ENCODE results near the gene EIF3I.

The EIF3I gene

GRCh38 chr1:32208891-32209328 is 13.3 kb upstream of the EIF3I start, which contains the start of gene DCDC2B:
DCDC2B (plus strand) TSS chr1:32209089; CDS start chr1:32209094, 5 bp downstream.
- Mint-ChIP-seq H3K27ac (no peak within 1 kb of the TSS), H3K36me3 (no peaks in the 10 kb centered on the region), H3K4me3 (no peak within 1 kb of the TSS), H3K27me3 (no peaks in the 10 kb centered on the region), H3K4me1 (peaks cover 12% of the 10 kb centered on the region), H3K9me3 (no peaks in the 10 kb centered on the region)

GRCh38 chr1:32215629-32216480 is 6.4 kb upstream of the EIF3I start:
- peak overlapping the region; percentile 41 for H3K27ac Mint-ChIP-seq
- no peaks in the 10 kb centered on the region for H3K27me3 Mint-ChIP-seq
- peaks cover 28% of the 10 kb centered on the region for H3K4me1 Mint-ChIP-seq
- no peak overlapping the region for H3K4me3 Mint-ChIP-seq
- H3K36me3 Mint-ChIP-seq: peaks cover 4% of the 10 kb centered on the region
- H3K9me3 Mint-ChIP-seq: no peaks in the 10 kb centered on the region

- no peak overlapping the region for H3K27ac Mint-ChIP-seq
- H3K4me1 Mint-ChIP-seq: peaks cover 33% of the 10 kb centered on the region
- H3K4me3 Mint-ChIP-seq: no peak overlapping the region
These were observed 5.6 kb upstream of the EIF3I start for GRCh38 chr1:32216566-32216965.

DNA sequence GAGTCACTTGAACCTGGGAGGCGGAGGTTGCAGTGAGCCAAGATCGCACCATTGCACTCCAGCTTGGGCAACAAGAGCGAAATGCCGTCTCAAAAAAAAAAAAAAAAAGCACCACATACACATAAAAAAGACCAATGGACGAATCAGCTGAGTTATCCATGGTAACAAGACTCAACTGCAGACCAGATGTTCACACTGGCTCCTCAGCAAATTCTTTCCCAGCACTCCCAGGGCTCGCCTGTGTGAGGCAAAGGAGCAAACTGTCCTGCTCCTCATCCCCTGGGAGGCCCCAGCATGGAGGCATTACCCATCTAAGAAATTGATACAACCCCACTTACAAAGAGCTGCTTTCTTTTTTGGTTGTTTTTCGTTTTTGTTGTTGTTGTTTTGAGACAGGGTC is 3.2 kb upstream of the EIF3I start:
- no peak overlapping the region for H3K27ac Mint-ChIP-seq
- no peak overlapping the region for H3K4me3 Mint-ChIP-seq
- H3K36me3 Mint-ChIP-seq: peaks cover 7% of the 10 kb centered on the region
- peaks cover 43% of the 10 kb centered on the region for H3K4me1 Mint-ChIP-seq
- H3K9me3 Mint-ChIP-seq: no peaks in the 10 kb centered on the region
- H3K27me3 Mint-ChIP-seq: no peaks in the 10 kb centered on the region

More at GRCh38 chr1:32216566-32216965, 5.6 kb upstream of the EIF3I start:
- H3K36me3 Mint-ChIP-seq: peaks cover 4% of the 10 kb centered on the region
- H3K9me3 Mint-ChIP-seq: no peaks in the 10 kb centered on the region
- H3K27me3 Mint-ChIP-seq: no peaks in the 10 kb centered on the region

- Mint-ChIP-seq H3K4me3 (peak overlapping the region; percentile 95), H3K36me3 (peaks cover 10% of the 10 kb centered on the region), H3K27me3 (no peaks in the 10 kb centered on the region), H3K4me1 (peaks cover 46% of the 10 kb centered on the region), H3K27ac (peak overlapping the region; percentile 35), H3K9me3 (no peaks in the 10 kb centered on the region)
These were observed 1.2 kb upstream of the EIF3I start for GRCh38 chr1:32220746-32221580.

DNA sequence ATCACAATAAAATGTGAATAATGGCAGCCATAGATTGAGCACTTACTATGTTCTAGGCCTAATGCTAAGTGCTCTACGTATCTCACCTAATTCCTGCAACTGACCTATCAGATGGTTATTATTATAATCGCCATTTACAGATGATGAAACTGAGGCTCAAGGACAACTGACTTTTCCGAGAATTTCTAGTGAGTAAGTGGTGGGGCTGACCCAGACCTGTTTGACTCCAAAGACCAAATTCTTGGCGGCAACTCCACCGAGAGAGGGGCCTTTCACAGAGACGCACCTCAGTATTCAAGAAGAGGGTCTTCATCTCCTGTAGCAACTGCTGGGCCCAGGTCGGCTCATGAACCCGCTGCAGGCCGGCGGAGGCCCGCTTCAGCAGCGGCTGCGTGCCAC is 627 bp upstream of the EIF3I start:
- Mint-ChIP-seq H3K27me3 (no peaks in the 10 kb centered on the region), H3K36me3 (peaks cover 12% of the 10 kb centered on the region), H3K4me3 (peak overlapping the region; percentile 95), H3K27ac (no peak overlapping the region), H3K4me1 (peaks cover 40% of the 10 kb centered on the region), H3K9me3 (no peaks in the 10 kb centered on the region)

DNA sequence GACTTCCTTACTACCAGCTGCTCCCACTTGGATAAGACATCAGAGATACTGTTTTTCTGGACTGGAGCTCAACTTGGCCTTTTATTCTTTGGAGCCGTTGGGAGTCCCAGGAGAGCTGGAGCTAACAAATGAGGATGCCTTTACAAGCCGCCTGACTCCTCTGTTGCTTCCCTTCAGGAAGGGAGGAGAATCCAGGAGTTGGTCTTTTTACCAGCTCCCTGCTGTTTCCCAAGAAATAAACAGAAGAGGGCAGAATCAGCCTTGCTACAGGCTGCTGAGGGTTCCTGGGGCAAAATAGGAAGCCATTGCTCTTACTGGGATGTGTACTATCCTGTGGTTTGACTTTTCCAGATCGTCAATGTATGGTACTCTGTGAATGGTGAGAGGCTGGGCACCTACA is 1.5 kb downstream of the EIF3I start:
- H3K9me3 Mint-ChIP-seq: no peaks in the 10 kb centered on the region
- H3K4me1 Mint-ChIP-seq: peaks cover 46% of the 10 kb centered on the region
- no peaks in the 10 kb centered on the region for H3K27me3 Mint-ChIP-seq
- H3K36me3 Mint-ChIP-seq: peaks cover 13% of the 10 kb centered on the region
- no peak overlapping the region for H3K27ac Mint-ChIP-seq
- H3K4me3 Mint-ChIP-seq: peak overlapping the region; percentile 95

- Mint-ChIP-seq H3K9me3 (no peaks in the 10 kb centered on the region), H3K4me1 (peaks cover 46% of the 10 kb centered on the region), H3K4me3 (peak overlapping the region; percentile 95), H3K36me3 (peaks cover 15% of the 10 kb centered on the region), H3K27me3 (no peaks in the 10 kb centered on the region), H3K27ac (no peak overlapping the region)
These were observed 2.1 kb downstream of the EIF3I start for GRCh38 chr1:32224285-32224684.

DNA sequence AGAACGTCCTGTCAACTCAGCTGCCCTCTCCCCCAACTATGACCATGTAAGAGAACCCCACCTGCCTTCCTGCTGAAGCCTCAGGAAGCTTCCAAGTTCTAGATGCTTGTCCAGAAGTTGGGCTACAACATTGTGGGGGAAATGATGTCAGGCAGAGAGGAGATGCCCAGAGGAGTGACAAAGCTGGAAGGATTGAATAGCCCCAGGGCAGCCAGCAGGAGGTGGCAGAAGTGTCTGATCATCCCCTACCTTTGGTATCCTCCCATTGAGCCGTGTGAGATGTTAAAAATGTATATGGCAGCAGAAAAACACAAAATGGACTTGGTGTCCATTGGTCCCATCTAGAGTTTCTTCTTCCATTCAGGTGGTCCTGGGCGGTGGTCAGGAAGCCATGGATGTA is 6.6 kb downstream of the EIF3I start:
- no peaks in the 10 kb centered on the region for H3K27me3 Mint-ChIP-seq
- H3K4me3 Mint-ChIP-seq: no peak overlapping the region
- no peaks in the 10 kb centered on the region for H3K9me3 Mint-ChIP-seq
- H3K36me3 Mint-ChIP-seq: peaks cover 15% of the 10 kb centered on the region
- H3K27ac Mint-ChIP-seq: no peak overlapping the region
- peaks cover 23% of the 10 kb centered on the region for H3K4me1 Mint-ChIP-seq

DNA sequence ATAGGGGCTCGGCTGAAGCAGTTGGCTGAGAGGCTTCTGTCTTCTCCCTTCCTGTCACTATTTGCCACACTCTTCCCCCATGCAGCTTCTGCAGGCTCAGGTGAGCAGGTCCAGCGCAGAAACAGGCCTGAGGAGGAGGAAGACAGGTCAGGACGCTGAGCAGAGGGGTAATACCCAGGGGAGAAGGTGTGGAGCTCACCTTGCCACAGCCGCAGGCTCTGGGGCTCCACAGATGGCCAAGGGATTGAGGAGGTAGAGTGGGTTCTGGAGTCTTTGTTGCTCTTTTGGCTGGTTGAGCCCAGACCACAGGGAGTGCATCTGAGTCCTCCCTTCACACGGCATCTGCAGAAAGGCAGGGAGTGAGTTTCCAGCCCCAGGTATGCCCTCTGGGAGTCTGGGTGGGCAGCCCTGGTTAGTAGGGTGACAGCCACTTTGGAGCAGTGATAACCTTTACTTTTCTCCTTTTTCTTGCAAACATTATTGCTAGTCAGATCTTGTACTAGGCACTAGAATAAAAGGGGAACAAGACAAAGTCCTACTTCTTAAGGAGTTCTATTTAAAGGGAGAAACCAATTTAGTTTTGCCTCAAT is 9.7 kb downstream of the EIF3I start:
- Mint-ChIP-seq H3K27me3 (no peaks in the 10 kb centered on the region), H3K36me3 (peaks cover 8% of the 10 kb centered on the region), H3K27ac (no peak overlapping the region), H3K4me1 (peaks cover 12% of the 10 kb centered on the region), H3K4me3 (no peak overlapping the region), H3K9me3 (no peaks in the 10 kb centered on the region)

DNA sequence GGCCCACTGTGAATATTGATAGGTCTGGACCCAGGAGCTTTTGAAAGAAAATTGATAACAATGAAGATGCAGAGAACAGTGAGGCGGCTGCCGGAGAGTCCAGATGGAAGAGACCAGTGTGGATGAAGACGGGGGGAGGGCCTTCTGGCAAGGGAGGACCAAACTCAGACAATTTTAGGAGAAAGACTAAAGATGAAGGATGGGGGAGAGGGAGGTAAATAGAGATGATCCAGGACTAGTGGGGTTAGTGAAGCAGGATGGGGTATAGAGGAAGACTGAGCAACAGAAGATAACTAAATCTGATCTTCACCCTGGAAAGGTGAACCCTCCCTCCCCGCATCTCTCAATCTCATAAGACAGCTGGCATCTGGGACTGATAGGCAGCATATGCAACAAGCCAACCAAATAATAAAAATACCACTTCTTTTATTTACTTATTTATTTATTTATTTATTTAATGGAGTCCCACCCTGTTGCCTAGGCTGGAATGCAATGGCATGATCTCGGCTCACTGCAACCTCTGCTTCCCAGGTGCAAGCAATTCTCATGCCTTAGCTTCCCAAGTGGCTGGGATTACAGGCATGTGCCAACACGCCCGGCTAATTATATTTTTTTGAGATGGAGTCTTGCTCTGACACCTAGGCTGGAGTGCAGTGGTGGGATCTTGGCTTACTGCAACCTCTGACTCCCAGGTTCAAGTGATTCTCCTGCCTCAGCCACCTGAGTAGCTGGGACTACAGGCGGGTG is 10.5 kb downstream of the EIF3I start:
- Mint-ChIP-seq H3K4me3 (no peak overlapping the region), H3K9me3 (no peaks in the 10 kb centered on the region), H3K36me3 (peaks cover 7% of the 10 kb centered on the region), H3K27ac (no peak overlapping the region), H3K4me1 (peaks cover 6% of the 10 kb centered on the region), H3K27me3 (no peaks in the 10 kb centered on the region)

- Mint-ChIP-seq H3K27ac (no peak overlapping the region), H3K36me3 (peaks cover 2% of the 10 kb centered on the region), H3K27me3 (no peaks in the 10 kb centered on the region)
These were observed 12.6 kb downstream of the EIF3I start for GRCh38 chr1:32234792-32235191.

GRCh38 chr1:32239337-32239736 is 17.1 kb downstream of the EIF3I start:
- Mint-ChIP-seq H3K27ac (peak overlapping the region; percentile 15), H3K9me3 (no peaks in the 10 kb centered on the region), H3K4me3 (peak overlapping the region; percentile 69), H3K27me3 (no peaks in the 10 kb centered on the region), H3K36me3 (no peaks in the 10 kb centered on the region), H3K4me1 (peaks cover 17% of the 10 kb centered on the region)

More at GRCh38 chr1:32234792-32235191, 12.6 kb downstream of the EIF3I start:
- no peak overlapping the region for H3K4me3 Mint-ChIP-seq
- no peaks in the 10 kb centered on the region for H3K9me3 Mint-ChIP-seq
- no peaks in the 10 kb centered on the region for H3K4me1 Mint-ChIP-seq

DNA sequence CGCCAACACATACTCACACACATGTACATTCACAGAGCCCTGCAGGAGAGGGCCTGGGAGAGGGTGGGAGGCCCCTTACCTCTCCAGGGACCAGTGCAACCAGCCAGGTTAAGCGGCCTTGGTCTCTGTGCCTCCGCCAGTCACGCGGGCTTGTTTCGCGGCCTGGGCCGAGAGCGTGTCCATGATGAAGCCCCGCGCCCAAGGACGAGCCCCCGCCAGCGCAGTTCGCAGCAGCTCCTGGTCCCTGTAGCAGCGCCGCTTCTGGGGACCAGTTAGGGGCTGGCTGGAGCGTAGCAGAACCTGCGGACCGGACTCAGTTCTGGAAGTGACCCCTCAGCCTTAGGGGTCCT is 17.6 kb downstream of the EIF3I start:
- no peak overlapping the region for H3K27ac Mint-ChIP-seq
- H3K36me3 Mint-ChIP-seq: no peaks in the 10 kb centered on the region
- H3K27me3 Mint-ChIP-seq: no peaks in the 10 kb centered on the region
- H3K9me3 Mint-ChIP-seq: no peaks in the 10 kb centered on the region
- H3K4me1 Mint-ChIP-seq: peaks cover 17% of the 10 kb centered on the region
- H3K4me3 Mint-ChIP-seq: peak overlapping the region; percentile 88
